OCI-LY1 (cell line): ENCODE data around the gene CEMP1.

Experiments
- H2AFZ ChIP-seq: fragments of 200-600 bp; sonication (generic), shearing (Covaris generic); 2 replicates; pipeline ENCODE4 v1.6.0; 2014; ENCODE audit warnings: antibody characterized with exemption, mild to moderate bottlenecking, low read length
- H3F3A ChIP-seq: fragments of 200-600 bp; sonication (generic), shearing (Covaris generic); 2 replicates; pipeline ENCODE4 v1.6.0; 2014; ENCODE audit warnings: mild to moderate bottlenecking, antibody characterized with exemption, low read length, moderate library complexity; ENCODE audit not compliant: insufficient read depth
- H3K27ac ChIP-seq: fragments of 200-600 bp; sonication (generic); 2 replicates; pipeline ENCODE4 v1.5.1; 2014; ENCODE audit warnings: low read length, mixed run types, mild to moderate bottlenecking, low read depth; ENCODE audit not compliant: poor library complexity, severe bottlenecking
- H3K27me3 ChIP-seq: fragments of 200-600 bp; sonication (generic); 2 replicates; pipeline ENCODE4 v1.6.0; 2014; ENCODE audit warnings: antibody characterized with exemption, mild to moderate bottlenecking, low read length, moderate library complexity; ENCODE audit not compliant: insufficient read depth
- H3K36me3 ChIP-seq: fragments of 200-600 bp; sonication (generic); 2 replicates; pipeline ENCODE4 v1.6.1; 2014; ENCODE audit warnings: mild to moderate bottlenecking, antibody characterized with exemption, low read length, moderate library complexity, mixed read lengths; ENCODE audit not compliant: insufficient read depth
- H3K4me1 ChIP-seq: fragments of 200-600 bp; sonication (generic); 2 replicates; pipeline ENCODE4 v1.5.1; 2014; ENCODE audit warnings: mild to moderate bottlenecking, low read length, moderate library complexity; ENCODE audit not compliant: insufficient read depth, severe bottlenecking
- H3K4me2 ChIP-seq: fragments of 200-600 bp; sonication (generic), shearing (Covaris generic); 2 replicates; pipeline ENCODE4 v1.6.1; 2014; ENCODE audit warnings: low read length
- H3K4me3 ChIP-seq: fragments of 200-600 bp; sonication (generic); 2 replicates; pipeline ENCODE4 v1.5.1; 2014; ENCODE audit warnings: low read length, low read depth, mild to moderate bottlenecking, mixed read lengths; ENCODE audit not compliant: poor library complexity, severe bottlenecking
- H3K79me2 ChIP-seq: fragments of 200-600 bp; shearing (Covaris generic); 2 replicates; pipeline ENCODE4 v1.6.1; 2016; ENCODE audit warnings: mixed run types, low read length, mixed read lengths; ENCODE audit not compliant: insufficient read depth
- H3K9ac ChIP-seq: fragments of 200-600 bp; sonication (generic), shearing (Covaris generic); 2 replicates; pipeline ENCODE4 v1.6.1; 2014; ENCODE audit warnings: mild to moderate bottlenecking, low read length, mixed read lengths
- H3K9me2 ChIP-seq: fragments of 200-600 bp; sonication (generic), shearing (Covaris generic); 2 replicates; pipeline ENCODE4 v1.6.1; 2014; ENCODE audit warnings: low read depth, mild to moderate bottlenecking, low read length, mixed read lengths
- H3K9me3 ChIP-seq: fragments of 200-600 bp; shearing (Covaris generic); 2 replicates; pipeline ENCODE4 v1.6.1; 2014; ENCODE audit warnings: low read length, mixed read lengths
- H4K20me1 ChIP-seq: fragments of 200-600 bp; sonication (generic), shearing (Covaris generic); 2 replicates; pipeline ENCODE4 v1.6.0; 2016; ENCODE audit warnings: mild to moderate bottlenecking, low read length; ENCODE audit not compliant: insufficient read depth
- EZH2 ChIP-seq: fragments of 200-600 bp; sonication (generic), shearing (Covaris generic); IDR thresholded peaks from 2 replicates; pipeline ENCODE4 v1.8.0; 2017; ENCODE audit warnings: borderline replicate concordance, mixed run types, mild to moderate bottlenecking, antibody characterized with exemption, low read length, moderate library complexity, mixed read lengths
- TF ChIP-seq, protein P1 (sequence below): fragments of 200-600 bp; sonication (generic), shearing (Covaris generic); IDR thresholded peaks from 2 replicates; pipeline ENCODE4 v1.5.1; 2017; ENCODE audit warnings: mild to moderate bottlenecking, antibody characterized with exemption, low read length, moderate library complexity, mixed read lengths

CEMP1 gene

DNA sequence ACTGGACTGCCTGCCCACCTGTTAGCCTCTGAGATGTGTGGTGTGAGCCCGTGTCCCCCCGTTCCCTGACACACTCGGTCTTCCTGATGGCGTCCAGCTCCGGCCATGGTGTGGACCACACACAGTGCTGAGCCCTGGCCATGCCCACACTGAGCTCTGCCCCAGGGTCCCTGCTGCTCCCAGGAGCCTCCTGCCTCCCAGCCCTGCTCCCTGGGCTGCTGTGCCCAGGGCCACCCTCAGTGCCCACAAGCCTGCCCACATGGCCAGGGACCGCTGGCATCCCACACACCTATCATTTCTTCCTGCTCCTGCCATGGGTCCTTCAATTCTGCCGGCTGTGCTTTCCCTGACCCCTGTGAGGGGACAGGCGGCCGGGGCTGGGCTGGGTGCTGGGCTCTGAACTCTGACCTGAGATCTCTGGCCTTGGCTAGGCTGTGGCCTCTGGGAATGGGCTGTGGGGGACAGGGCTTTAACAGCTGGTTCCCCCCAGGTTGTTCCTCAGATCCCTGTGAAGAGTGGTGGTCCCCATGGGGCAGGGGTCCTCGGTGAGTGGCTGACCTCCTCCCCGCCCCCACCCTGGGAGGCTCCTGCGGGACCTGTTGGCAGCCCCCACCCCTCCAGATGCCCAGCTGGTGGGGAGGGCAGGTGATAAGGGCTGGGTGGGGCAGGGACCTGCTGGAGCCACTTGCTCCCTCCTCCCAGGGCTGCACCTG, 4.0 kb downstream of the CEMP1 start:
- H4K20me1 ChIP-seq: no peaks in the 10 kb centered on the region
- H3K27ac ChIP-seq: no peak overlapping the region
- H3K79me2 ChIP-seq: no peaks in the 10 kb centered on the region
- no peak overlapping the region for H3K4me2 ChIP-seq
- H3K9me3 ChIP-seq: no peaks in the 10 kb centered on the region
- peaks cover 45% of the 10 kb centered on the region; the same call in 1 of the 2 replicates for H3K36me3 ChIP-seq
- no peak overlapping the region for H3K4me3 ChIP-seq
- H2AFZ ChIP-seq: no peak overlapping the region
- no peak overlapping the region for H3K9ac ChIP-seq
- no peaks in the 10 kb centered on the region for H3F3A ChIP-seq
- peaks cover 8% of the 10 kb centered on the region for H3K4me1 ChIP-seq
- H3K27me3 ChIP-seq: no peaks in the 10 kb centered on the region
- no peaks in the 10 kb centered on the region for H3K9me2 ChIP-seq
- no peak for TF ChIP-seq EZH2
- TF ChIP-seq, protein P1, sequence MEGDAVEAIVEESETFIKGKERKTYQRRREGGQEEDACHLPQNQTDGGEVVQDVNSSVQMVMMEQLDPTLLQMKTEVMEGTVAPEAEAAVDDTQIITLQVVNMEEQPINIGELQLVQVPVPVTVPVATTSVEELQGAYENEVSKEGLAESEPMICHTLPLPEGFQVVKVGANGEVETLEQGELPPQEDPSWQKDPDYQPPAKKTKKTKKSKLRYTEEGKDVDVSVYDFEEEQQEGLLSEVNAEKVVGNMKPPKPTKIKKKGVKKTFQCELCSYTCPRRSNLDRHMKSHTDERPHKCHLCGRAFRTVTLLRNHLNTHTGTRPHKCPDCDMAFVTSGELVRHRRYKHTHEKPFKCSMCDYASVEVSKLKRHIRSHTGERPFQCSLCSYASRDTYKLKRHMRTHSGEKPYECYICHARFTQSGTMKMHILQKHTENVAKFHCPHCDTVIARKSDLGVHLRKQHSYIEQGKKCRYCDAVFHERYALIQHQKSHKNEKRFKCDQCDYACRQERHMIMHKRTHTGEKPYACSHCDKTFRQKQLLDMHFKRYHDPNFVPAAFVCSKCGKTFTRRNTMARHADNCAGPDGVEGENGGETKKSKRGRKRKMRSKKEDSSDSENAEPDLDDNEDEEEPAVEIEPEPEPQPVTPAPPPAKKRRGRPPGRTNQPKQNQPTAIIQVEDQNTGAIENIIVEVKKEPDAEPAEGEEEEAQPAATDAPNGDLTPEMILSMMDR: no peak

DNA sequence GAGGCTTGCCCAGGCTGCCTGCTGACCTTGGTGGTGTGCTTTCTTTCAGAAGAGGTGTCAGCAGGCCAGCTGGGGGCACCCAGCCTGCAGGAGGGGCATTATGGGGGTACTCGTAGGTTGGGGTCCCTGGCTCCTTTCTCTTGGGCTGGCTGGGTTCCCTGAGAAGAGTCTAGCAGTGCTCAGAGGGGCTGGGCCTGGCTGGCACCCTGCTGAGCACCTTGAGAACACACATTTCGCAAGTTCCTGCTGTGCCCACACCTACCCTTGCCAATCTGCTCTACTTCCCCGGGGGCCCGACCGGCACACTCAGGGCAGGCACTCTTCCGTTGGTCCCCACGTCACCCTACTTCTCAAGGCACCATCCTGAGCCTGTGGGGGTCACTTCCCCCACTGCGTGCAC, 5.1 kb downstream of the CEMP1 start:
- peaks cover 7% of the 10 kb centered on the region for H3K4me1 ChIP-seq
- TF ChIP-seq EZH2: no peak
- TF ChIP-seq, protein P1: no peak
- no peak overlapping the region for H2AFZ ChIP-seq
- H3K27me3 ChIP-seq: no peaks in the 10 kb centered on the region
- H3F3A ChIP-seq: no peaks in the 10 kb centered on the region
- H4K20me1 ChIP-seq: no peaks in the 10 kb centered on the region
- no peak overlapping the region for H3K4me2 ChIP-seq
- no peaks in the 10 kb centered on the region for H3K9me3 ChIP-seq
- no peak overlapping the region for H3K9ac ChIP-seq
- no peaks in the 10 kb centered on the region for H3K9me2 ChIP-seq
- peaks cover 47% of the 10 kb centered on the region; the same call in 1 of the 2 replicates for H3K36me3 ChIP-seq
- no peak overlapping the region for H3K27ac ChIP-seq
- no peak overlapping the region for H3K4me3 ChIP-seq
- H3K79me2 ChIP-seq: no peaks in the 10 kb centered on the region

DNA sequence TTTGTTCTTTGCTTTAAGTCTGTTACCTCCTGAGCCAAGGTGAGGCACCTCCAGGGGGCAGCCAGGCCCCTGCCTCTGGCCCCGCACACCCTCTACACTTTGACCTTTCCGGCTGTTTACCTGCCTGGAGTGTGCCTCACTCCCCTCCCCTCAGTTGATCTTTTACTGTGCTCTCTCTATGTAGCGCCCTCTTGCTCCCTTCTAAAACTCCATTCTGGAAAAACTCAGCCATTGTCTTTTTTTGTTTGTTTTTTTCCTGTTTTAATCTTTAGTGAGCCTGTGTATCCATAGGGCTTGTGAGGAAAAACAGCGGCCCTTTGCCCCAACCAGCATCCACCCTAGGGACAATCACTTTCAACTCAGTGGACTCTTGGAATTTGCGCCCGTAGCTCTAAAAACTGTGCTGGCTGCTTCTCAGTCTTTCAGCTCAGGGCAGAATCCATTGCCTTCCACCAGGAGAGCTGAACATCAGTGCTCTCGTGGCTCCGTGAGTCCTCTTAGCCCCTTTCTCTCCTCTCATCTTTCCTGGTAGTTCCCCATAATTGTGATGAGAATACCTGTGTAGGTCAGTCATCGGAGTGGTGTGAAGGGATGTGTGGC, 6.8 kb downstream of the CEMP1 start:
- Histone ChIP-seq H2AFZ (no peak overlapping the region), H3K9ac (no peak overlapping the region), H3K4me1 (peaks cover 9% of the 10 kb centered on the region), H3K27ac (no peak overlapping the region), H3K4me2 (no peak overlapping the region), H3K79me2 (no peaks in the 10 kb centered on the region), H3K36me3 (peaks cover 43% of the 10 kb centered on the region; the same call in 1 of the 2 replicates), H3K9me2 (no peaks in the 10 kb centered on the region), H4K20me1 (no peaks in the 10 kb centered on the region), H3F3A (no peaks in the 10 kb centered on the region), H3K27me3 (no peaks in the 10 kb centered on the region), H3K9me3 (no peaks in the 10 kb centered on the region), H3K4me3 (no peak overlapping the region)
- TF ChIP-seq, protein P1: no peak
- TF ChIP-seq EZH2: no peak
